NCI-H2171 (cell line): ENCODE measurements around the gene NPY4R2.
"Not testable (repeated sequence)": the region's sequence is repeated elsewhere in the genome, so short reads cannot be mapped to it uniquely, and the experiment has no call there.

Experiments
- DNase-seq: peaks from one replicate; lab custom pipeline; 2025; lab: John Stamatoyannopoulos, UW

The NPY4R2 gene

GRCh38 chr10:47933462-47933861 lies 15.0 kb downstream of the NPY4R2 start:
- not testable (repeated sequence) for DNase-seq

- not testable (repeated sequence) for DNase-seq
Measured at GRCh38 chr10:47936772-47937228, 18.3 kb downstream of the NPY4R2 start.

- not testable (repeated sequence) for DNase-seq
Measured at GRCh38 chr10:47937634-47938033, 19.2 kb downstream of the NPY4R2 start.

- not testable (repeated sequence) for DNase-seq
Measured at GRCh38 chr10:47940821-47941220, 22.4 kb downstream of the NPY4R2 start.

- not testable (repeated sequence) for DNase-seq
Measured at GRCh38 chr10:47941379-47941778, 22.9 kb downstream of the NPY4R2 start.

- DNase-seq, result peak; percentile 31
Measured at GRCh38 chr10:47942351-47943019, 24.0 kb downstream of the NPY4R2 start.

GRCh38 chr10:47943328-47943727 lies 24.9 kb downstream of the NPY4R2 start:
- not testable (repeated sequence) for DNase-seq

GRCh38 chr10:47947424-47947823 lies 29.0 kb downstream of the NPY4R2 start:
- DNase-seq, result not testable (repeated sequence)

- DNase-seq, result not testable (repeated sequence)
Measured at GRCh38 chr10:47957158-47957557, 38.7 kb downstream of the NPY4R2 start.

GRCh38 chr10:47959677-47960076 lies 41.2 kb downstream of the NPY4R2 start:
- DNase-seq, result not testable (repeated sequence)

GRCh38 chr10:47960699-47961098 lies 42.2 kb downstream of the NPY4R2 start:
- DNase-seq, result not testable (repeated sequence)

GRCh38 chr10:47962785-47963184 lies 44.3 kb downstream of the NPY4R2 start:
- DNase-seq, result not testable (repeated sequence)

- DNase-seq, result not testable (repeated sequence)
Measured at GRCh38 chr10:47964280-47965063, 46.0 kb downstream of the NPY4R2 start.

GRCh38 chr10:47968988-47969387 lies 50.5 kb downstream of the NPY4R2 start:
- not testable (repeated sequence) for DNase-seq

- DNase-seq, result not testable (repeated sequence)
Measured at GRCh38 chr10:47970047-47970446, 51.6 kb downstream of the NPY4R2 start.

- DNase-seq, result not testable (repeated sequence)
Measured at GRCh38 chr10:47971598-47971997, 53.1 kb downstream of the NPY4R2 start.

GRCh38 chr10:47972077-47972476 lies 53.6 kb downstream of the NPY4R2 start:
- DNase-seq, result not testable (repeated sequence)
